NCI-H1436 (cell line): Measurements from ENCODE around the gene CCHCR1.
A peak's percentile ranks its signal among the peaks of the same experiment; 100 is the strongest.

Experiments
- DNase-seq: peaks from one replicate; lab custom pipeline; 2025; lab: John Stamatoyannopoulos, UW

CCHCR1 gene

DNA sequence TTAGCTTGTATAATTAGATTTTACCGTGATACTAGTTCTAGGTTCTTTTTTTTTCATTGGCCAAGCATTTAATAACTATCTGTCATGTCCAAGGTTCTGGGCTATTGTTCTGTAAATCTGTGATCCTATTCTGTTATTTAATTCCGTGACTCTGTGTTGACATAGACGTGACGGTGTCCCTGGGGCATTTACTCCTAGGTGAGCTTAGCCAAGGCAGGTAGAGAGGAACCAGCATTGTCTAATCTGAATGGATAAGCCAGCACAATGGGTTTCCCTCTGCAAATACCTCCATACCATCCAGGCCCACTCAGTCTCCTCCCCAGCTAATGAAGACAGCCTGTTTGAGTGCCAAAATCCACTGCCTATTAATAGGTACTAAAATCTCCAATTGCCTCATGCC lies 28.5 kb downstream of the CCHCR1 start:
- DNase-seq, result no peak

DNA sequence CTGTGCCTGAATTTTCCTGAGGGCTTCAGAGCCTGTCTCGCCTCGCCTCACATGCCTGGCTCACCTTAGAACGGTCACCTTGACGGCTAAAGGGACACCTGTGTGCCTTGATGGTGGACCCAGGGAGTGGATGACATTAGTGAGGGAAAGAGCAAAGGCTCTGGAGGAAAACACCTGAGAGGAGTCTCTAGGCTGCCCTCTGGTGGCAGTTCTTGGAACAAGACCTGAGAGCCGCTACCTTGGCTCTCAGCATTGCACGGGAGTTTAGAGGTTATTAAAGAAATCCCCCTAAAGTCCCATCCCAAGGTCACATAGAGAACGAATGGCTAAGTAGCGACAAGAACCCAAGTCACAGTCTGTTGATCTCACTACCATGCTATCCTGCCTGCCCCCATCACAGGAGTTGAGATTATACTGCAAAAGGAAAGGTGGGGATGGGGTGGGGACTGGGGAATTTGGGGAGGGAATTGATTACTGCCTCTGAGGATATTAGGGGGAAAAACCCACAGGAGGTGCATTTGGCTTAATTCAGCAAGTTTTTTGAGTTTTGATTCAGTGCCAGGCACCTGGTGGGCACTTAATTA lies 29.4 kb downstream of the CCHCR1 start:
- peak; percentile 41 for DNase-seq

DNA sequence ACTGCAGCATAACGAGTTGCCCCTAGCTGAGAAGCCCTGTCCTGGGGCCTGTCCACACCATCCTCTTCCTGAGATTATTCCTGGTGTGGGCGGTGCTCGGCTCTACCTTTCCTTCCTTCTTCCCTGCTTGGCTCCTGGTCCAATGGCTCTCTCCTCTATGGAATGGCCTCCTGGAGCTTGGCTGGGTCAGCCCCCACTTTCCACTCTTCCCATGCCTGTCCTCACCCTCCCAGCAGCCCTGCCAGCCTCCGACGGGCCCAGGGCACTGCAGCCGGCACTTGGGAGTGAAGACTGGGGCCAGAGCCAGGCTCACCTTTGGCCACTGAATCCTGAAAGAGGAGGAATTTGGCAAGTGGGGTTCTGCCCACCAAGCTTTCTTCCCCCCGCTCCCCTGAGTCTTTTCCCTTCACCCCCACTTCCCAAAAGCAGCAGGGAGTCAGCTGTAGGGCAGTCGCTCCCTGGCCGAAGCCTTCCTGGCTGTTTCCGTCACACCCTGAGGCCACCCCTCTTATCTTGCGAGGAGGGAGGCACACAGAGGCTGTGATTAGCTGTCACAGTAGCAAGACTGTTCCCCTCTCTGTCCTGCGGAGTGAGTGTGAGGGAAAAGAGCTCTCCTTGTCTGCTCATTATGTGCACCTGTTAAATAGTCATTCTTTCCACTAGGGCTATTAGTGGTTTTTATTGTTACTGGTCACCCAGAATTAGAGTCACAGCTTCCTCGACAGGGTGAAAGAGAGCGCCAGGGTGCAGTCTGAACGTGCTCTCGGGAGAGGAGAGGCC lies 31.0 kb downstream of the CCHCR1 start:
- no peak for DNase-seq

DNA sequence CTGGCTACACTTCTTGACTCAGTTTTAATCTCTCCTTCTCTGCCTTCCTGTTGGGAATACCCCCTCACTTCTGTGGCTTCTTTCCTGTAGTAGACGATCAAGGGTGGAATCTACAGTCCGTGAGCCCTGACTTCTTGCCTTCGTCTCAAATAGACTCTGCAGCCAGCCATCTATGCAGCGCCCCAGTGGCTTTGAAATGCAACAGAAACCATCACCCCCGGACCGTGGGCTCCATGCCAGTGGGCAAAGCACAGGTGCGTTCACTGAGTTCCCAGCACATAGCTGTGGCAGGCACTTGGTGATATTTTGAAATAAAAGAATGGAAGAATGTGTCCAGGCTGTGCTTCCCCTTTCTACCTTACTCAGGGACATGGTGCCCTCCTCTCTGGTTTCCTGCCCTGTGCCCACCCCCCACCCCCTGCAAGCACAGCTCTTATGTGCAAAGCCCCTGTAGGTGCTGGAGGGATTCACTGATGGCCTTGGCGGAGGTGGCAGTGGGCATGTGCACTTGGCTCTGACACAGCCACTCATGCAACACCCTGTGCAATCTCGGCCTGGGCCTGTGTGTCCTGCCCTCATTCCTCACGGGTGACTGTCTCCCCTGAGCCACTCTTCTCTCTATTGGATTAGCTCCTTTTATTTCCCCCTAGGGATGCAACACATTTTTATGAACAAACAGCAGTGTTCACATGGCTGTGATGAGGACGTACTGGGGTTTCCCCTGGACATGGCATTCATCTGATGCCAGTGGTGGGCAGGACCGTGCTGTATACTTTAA lies 31.8 kb downstream of the CCHCR1 start:
- DNase-seq, result no peak

DNA sequence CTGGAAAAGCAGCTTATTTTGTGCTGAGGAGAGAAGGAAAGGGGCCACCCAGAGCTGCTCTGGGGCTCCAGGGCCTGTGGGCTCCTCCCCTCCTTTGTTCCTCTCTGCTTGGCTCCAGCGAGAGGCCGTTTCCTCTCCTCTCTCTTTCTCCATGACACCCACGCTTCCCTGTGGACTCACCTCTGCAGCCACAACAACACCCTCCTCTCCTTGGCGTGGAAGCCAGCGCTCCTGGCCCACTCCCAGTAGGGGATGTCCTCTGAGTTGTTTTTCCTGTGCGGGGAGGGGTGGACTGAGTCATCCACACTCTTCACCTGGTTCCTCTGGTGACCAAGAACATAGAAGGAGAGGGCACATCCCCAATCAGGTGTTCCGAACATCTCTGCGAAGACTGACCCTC lies 32.4 kb downstream of the CCHCR1 start:
- DNase-seq, result no peak

DNA sequence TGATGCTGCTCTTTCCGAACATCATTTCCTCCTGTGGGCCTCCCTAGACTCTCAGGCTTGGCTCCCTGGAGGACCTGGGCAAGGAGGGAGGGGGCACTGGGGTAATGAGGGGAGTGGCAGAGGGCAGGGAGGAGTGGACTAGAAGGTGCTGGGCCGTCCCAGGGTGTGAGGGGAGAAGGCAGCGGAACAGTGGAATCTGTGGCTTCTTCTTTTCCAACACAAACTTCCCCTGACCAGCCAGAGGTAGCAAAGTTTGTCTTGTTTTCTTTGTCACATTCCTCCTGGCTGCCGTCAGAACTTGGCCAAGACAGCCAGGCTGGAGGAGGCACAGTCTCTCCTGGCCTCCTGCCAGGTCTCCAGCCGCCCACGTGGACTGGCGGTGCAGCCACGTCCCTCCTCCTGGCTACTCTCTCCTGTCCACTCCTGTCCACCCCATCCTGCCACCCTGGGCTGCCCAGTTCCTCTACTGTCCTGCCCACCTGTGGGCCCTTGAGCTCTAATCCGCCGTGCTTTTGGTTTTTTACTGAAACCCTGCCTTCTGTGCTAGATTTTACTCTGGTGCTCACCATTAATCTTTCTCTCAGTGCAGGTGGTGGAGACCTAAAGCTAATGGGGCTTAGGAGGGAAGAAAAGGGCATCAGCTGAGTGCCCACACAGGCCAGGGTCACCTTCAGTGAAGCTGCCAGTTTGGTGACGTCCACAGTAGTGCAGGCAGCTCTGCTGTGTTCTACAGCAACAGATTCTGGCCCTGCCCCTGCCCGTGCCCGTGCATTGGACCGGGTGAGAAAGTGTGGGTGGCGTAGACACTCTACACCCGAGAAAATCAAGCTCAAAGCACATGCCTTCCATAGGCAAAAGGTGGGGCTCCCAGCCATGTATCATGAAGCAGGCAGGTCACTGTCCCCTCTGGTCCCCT lies 34.6 kb downstream of the CCHCR1 start:
- no peak for DNase-seq

DNA sequence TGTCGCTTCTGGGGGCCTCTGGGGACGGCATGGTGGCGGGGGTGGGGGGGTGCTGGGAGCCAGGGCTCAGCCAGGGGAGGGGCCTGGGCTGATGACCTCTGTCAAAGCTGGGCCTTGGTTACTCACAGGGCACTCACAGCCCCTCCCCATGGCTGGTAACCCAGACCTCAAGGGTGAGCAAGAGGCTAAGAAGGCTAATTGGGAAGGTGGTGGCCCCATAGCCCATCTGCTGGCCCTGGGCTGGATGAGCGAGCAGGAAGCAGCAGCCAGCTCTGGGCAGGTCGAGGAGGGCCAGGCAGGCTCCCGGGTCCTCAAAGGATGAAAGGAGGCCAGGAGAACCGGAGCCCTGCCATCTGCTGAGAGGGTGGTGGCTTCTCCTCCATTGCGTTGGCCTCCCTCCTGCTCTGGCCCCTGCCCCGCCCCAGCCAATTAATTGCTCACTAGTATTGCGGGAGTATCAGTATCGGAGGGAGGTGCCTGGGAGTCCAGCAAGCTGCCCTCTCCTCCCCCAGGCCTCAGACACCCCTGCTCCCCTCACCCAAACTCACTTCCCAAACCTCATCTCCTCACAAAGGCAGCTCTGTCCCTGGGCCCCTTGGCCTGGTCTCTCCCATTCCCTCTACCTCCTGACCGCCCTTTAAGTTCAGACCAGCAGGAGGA lies 36.3 kb downstream of the CCHCR1 start:
- no peak for DNase-seq

DNA sequence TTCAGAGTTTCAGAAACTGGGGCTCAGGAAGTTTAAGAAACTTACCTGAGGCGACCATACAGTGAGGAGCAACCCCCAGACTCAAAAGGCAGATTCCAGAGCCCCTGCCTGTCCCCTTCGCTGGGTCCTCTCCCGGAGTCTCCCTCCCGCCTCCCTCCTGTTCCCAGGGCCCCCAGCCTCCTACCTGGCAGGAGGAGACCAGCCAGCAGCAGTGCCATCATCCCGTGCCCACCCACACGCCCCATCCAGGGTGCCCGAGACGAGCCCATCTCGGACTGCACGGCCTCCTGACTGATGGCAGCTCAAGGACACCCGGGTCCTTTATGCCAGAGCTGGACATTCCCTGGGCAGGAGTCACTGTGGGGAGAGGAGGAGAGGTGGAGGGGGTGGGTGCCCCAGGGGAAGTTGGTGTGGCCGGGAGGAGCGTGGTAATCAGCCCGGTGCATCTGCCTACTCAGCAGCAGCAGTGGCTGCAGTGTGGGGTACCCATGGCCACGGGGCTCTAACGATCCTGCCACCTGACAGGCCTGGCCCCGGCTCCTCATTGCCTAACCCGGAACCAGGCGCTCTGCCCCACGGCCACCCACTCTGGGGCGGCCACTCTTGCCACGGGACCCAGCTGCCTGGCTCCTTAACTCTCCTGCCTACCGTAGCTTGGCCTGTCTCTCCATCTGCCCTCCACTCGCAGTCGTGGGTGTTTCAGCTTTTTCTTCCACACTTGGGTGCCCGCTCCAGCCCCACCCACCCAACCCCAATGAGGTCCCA lies 37.3 kb downstream of the CCHCR1 start, which contains the start of gene CDSN:
Gene CDSN, minus strand, starts transcription at position 296 of the 765 bp plus-strand sequence. Its CDS starts 27 bp downstream, at position 269.
- DNase-seq, result no peak

DNA sequence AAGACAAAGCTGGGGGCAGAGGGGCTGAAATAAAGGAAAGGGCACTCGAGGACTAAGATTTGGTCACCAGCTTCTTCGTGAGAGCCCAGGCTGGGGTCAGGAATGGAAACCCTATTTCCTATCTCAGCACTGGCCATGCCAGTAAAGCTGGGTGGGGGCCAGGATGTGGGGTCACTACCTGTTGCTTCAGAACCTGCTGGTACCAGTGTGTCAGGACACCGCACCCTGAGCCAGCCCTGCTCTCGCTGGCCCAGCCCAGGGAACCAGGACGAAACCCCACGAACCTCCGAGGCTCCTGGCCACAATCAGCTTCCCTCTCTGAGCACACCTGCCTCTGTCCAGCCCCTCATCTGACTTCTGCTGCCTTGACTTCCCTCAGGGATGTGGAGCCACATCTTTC lies 39.4 kb downstream of the CCHCR1 start:
- DNase-seq, result no peak

DNA sequence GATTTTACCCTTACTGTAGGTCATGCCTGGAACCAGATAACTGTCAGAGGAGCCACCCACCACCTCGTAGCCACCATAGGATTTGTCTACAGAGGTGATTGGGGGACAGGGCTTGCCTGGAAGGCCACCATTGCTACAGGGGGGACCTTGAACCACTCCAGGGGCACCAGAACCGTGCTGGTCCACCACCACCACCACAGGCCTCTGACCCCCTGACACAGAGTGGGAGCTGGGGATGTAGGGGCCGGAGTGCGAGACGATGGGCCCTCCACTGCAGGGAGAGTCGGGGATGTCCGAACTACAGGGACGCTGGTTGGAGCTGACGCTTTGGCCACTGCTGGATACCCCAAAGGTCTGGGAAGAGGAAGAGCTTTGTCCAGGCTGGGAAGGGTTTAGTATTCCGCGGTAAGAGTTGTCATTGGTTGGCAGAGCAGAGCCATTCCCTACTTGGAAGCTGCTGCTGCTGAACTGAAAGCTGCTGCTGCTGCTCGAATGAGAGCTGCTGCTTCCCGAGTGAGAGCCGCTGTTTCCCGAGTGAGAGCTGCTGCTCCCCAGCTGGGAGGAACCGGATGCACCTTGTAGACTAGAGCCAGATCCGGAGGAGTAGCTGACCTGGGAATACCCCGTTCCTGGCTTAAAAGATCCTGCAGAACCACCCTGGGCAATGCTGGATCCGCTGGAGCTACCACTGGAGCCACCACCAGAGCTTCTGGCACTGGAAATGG lies 40.8 kb downstream of the CCHCR1 start:
- no peak for DNase-seq

DNA sequence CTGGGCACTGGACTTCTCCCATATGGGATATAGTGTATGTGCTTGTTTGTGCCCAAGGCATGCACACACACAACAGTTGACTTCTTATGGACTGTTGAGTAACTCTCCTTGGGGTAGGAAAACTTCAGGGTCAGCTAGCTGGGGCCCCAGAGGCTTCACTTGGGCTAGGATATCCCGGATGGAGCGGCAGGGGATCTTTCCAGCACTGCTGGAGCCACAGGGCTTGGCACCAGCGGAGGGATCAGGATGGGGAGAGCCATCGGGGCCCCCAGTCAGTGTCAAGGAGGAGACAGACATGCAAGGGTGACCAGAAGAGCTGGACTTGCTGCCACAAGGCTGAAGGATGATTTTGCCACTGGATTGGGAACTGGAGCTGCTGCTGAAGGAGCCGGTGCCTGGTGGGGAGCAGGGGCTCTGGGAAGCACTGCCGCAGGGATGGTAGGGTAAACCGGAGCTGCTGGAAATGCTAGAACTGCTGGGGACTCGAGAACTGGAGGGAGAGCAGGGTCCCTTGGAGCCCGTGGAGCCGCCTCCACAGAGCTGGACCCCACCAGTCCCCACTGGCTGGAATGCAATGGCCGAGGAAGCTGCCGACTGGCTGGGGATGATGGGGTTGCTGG lies 41.6 kb downstream of the CCHCR1 start:
- no peak for DNase-seq

DNA sequence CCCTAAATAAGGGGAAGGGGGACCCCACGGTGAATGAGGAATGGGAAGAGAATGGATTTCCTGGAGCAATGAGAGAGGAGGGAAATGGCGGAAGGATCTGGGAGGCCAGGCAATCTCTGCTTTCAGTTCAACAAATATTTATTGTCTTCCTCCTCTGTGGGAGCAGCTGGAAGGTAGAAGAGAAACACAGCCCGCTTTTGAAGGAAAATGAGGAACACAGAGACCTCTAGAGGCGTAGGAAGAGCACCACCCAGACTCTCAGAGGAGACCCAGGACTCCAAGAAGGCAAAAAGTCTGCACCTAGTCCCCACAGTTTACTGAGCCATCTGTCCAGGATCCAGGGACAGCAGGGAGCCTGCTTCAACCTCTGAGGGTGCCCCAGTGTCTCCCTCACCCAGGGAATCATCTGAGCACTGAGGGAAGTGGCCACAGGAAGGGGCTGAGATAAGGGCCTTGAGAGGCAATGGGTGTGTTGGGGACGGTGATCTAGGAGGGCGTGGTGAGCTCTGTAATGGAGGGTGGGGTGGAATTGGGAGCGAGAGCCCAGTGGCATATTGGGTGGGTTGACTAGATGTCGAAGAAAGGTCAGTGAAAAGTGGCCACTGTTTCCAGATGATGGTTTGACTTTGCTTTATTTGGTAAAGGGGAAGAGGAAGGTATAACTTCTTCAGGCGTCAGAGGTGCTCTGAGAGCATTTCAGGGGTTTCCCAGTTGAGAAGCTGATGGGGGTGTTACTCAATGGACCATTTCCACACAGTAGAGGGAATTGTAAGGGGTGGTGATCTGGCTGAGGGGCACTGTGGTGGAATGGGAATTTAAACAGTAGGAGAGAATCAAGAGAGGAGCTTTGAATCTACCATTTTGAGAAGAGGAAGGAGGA lies 42.4 kb downstream of the CCHCR1 start:
- no peak for DNase-seq

DNA sequence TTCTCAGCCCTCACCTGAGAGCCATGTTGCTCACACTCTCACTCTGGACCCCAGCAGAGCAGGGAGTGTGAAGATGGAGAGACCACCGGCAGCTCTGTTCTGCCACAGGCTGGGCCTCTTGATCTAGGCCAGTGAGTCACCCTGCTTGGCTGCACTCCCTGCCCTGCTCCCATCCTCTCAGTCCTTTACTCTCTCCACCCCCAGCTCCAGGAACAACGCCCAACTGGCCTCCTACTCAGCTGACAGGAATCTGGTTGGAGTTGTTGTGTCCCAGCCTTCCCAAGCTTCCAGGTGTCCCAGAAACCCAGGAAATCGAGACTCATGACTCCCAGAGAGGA lies 43.1 kb downstream of the CCHCR1 start, which contains the start of gene PSORS1C1:
Gene PSORS1C1, plus strand, starts transcription at position 260 of the 338 bp plus-strand sequence. CDS start 14,833 bp downstream, outside the sequence.
- no peak for DNase-seq

DNA sequence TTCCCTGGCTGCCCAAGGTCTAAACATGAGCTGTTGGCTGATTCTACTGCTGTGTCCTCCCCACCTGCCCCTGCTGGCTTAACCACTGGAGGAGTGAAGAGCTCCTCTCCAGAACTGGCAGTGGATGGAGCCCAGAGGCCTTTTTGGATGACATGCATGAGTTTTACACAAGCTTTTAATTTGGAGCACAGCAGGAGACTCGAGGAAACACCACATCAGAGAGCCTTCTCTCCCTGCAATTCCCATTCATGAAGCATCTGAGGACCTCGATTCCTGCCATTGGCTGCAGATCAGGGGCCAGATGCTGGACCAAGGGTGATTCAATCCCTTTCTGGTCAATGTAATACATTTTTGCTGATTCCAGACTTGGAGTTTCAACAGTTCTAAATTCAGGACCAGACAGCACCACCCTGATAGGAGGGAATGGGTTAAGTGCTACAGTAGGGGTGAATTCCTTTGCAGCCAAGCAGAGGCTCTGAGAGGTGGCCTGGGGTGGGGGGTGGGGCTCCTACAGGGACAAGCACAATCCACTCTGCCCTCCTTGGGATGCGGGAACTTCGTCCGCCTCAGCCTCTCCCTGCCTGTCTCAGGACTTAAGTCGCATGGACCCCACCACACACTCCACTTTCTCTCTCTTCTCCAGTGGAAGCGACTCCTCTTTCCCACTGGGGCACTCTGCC lies 43.6 kb downstream of the CCHCR1 start:
- DNase-seq, result no peak

DNA sequence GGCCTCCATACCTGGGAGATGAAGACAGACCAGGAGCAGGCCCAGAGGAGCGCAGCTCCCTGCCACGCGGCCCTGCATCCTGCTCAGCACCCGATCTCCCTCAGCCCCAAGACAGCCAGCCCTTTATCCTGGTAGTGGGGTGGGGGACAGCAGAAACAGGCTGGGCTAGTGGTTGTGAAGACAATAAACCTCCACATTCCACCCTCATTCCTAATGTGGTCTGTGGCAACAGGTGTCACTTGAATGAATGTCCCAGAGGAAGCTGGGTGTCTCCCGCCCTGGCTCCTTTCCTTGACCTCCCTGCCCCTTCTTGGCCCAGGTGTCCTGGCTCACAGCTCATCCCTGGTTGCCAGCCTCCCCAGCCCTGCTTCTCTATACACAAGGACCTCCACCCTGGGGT lies 45.1 kb downstream of the CCHCR1 start, which contains the start of gene C6orf15:
Gene C6orf15, minus strand, starts transcription at position 98 of the 400 bp plus-strand sequence. Its CDS starts 20 bp downstream, at position 78.
- DNase-seq, result no peak

DNA sequence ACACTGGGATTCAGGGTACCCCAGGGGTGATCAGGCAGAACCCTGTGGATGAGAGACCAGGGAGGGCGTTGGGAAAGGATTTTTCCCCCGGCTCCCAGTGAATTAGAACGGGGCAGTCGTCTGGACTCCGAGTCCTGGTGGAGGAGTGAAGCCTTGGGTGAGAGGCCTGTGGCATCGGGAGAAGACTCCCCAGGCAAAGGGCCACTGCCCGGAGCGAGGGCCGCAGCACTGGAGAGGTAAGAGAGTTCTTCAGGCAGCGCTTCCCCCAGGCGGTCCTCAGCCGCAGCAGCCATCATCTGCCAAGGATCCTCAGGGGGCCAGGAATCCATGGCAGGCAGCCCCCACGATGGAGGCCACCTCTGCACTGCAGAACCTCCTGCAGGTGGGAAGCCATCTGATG lies 45.9 kb downstream of the CCHCR1 start:
- DNase-seq, result no peak

DNA sequence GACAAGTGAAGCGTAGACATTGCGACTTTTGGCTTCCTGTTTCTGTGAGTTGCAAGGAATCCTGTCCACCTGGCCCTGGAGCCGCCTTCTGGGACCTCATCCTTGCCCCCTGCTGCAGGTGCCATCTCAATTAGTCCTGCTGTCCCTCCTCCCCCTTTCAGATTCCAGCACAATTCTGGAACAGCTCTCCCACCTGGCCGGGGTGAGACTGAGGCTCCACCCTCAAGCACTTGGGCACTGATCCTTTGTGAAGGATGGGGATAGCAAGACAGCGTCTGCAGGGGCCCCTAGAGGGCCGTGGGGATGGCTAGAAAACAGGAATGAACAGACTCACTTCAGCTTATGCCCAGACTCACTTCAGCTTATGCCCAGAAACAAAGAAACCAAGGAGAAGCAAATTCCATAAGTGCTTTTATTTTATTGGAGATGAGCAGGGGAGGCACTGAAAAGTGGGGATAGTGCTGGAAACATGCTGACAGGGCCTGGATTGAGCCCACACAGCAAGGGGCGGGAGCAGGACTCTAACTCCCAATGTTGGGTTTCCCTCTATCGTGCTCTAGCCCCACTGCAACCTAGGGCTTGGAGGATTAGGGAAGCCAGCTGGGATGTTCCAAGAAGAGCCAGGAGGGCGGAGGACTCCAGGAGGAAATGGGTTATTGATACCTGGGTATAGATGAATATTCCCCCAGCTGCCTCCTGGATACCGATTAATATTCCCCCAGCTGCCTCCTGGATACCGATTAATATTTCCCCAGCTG lies 46.6 kb downstream of the CCHCR1 start:
- no peak for DNase-seq
